NCI-H446 (cell line): ENCODE results near the gene KCNK16.
"Not testable (repeated sequence)": the region's sequence is repeated elsewhere in the genome, so short reads cannot be mapped to it uniquely, and the experiment has no call there.

ENCODE experiments used
- DNase-seq, 2 experiments: peaks; one replicate each; lab custom pipeline; 2025; lab: John Stamatoyannopoulos, UW

Gene KCNK16

DNA sequence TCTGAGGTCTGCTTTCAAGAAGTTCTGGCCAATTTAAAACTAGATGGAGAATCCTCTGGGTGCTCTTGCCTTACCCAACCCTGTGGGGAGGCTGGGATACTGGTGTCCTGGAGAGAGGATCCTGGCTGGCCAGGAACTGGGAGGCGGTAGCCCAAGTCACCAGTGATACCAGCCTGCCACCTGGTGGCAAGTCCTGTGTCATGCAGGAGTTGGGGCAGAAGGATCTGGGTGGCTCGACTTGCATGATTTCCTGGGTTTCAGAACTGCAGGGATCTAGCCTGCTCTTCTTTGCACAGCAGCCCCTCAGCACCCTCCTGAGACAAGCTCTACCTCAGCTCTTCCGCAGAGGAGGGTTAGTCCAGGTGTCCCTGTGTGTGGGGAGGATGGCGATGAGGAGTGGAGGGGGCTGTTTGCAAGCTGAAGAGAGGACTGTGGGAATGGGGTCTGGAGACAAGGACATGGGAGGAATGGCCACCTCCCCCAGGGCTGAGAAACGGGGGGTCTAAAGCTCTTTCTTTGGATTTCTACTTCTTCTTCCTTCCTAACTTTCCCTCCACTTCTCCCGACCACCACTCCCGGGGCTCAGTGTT is 12.5 kb downstream of the KCNK16 start:
- peak; percentile 83 to 88 for DNase-seq

DNA sequence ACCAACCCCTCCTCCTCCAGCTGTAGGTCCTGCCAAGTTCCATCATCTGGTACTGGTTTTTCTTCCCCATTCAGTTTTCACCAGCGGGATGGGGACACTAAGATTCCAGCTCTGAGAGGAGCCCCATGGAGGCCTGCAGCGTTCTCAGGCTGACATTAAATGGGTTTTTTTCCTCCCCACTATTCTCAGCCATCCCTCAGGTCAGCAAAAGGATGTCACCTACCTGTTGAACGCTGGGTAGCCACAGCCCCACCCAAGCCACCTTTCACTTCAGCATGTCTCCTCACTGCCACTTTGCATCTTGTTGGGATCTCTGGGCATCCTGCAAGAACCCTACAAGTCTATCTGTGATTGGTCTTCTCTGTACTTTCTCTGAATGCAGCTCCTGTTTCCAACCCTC is 15.0 kb downstream of the KCNK16 start:
- DNase-seq = no peak

DNA sequence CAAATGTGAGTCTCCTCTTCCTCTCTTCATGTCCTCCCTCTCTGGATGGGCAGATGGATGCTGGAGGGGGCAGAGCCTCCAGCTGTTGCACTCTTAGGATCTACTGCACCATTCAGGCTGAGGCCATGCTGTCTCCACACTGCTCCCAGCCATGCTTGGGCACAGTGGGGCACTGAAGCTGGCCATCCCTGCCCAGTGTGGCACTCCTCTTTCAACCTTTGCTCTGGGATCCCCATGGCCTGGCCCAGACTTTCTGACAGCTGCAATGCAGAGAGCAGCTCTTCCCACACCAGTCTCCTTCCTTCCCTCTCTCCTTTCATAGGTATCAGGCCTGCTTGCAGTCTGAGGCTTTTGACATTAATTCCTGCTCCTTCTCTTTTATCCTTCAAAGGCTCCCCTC is 17.6 kb downstream of the KCNK16 start:
- DNase-seq = no peak

DNA sequence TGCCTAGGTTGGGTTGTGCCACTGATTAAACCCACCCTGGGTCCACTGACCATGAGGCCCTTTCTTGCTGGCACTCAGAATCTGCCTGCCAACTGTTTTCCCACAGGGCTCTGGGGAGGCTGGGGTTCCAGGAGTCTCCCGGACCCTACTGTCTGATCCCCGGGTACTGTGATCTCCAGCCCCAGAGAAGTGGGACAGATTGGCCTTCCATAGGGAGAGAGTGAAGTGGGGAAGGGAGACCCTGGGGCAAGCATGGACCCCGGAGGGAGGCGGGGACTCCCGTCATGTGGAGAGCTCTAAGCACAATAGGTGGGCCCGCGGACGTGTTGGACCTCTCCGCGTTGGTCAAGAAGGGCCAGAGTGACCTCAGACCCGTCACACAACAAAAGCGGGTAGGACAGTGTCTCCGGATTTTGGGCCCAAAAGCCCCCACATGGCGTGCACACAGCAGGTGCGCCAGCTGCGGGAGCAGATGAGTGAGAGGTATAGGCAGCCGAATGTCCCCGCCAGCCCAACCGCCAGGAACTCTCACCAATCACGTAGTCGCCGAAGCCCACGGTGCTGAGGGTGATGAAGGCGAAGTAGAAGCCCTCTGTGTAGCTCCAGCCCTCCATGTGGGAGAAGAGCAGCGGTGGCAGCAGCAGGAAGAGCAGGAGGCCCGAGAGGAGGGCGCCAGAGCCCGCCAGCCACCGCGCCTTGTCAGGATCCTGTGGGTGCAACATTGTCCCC is 18.9 kb downstream of the KCNK16 start:
- DNase-seq = no peak

DNA sequence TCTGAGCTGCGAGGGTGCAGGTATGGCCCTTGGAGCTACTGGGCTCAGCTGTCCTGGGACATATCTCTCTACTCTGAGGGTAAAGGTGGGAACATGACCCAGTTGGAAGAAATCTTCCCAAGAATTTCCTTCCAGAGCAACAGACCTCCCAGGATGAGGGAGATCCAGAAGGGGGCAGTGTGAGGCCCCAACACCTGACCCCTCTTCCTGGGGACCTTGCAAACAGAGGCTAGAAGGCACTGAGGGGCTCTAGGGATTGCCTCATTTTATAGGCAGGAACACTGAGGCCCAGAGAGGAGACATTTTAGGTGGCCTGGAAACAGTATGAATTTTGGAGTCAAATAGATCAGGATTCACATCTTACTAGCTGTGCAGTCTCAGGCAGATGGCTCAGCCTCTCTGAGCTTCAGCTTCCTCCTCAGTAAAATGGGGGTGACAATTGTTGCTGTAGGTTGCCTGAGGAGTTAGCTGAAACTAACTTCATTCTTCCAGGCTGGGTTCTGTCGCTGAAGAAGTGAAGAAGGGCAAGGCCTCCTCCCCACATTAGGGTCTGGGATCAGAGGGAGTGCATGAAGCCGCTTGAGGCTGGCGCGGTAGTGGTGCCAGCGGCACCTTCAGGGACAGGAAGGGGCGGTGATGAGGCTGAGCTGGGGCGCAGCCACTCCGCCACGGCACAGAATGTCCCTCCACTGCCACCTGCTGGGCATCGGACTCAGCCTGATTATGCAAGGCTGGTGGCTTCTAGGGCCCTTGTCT is 19.7 kb downstream of the KCNK16 start:
- DNase-seq = peak; percentile 77 to 86

DNA sequence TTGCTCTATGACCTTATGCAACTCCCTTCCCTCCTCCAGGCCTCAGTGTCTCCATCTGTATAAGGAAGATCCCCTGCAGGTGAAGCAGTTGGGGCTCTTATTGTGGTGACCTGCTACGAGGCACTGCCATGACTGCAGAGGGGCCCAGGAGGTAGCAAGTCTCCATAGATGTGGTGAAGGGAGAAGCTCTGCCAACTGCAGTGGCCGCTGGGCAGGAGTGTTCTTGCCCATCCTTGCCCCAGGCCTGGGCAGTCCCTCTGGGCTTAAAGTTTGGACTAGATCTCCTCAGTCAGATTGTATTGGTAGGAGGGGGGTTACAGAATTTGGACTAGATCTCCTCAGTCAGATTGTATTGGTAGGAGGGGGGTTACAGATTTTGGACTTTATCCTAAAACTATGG is 20.5 kb downstream of the KCNK16 start:
- no peak for DNase-seq

DNA sequence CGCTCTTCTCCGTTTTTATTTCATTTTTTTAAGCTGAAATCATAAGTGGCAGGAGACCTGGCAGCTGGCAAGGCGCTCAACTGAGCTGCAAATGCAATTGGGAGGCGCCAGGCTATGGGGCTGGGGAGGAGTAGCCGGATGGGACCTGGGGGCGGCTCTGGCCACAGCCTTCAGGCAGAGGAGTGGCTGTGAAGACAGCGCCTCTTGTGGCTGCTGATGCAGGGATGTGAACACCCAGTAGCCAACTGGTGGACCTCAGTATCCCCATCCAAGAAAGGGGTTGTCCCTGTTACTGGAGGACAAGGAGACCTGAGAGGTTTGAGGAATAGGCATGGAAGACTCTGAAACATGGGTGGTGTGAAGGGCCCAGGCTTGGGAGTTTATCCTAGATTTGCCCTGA is 20.9 kb downstream of the KCNK16 start:
- DNase-seq = peak; percentile 23 to 58

DNA sequence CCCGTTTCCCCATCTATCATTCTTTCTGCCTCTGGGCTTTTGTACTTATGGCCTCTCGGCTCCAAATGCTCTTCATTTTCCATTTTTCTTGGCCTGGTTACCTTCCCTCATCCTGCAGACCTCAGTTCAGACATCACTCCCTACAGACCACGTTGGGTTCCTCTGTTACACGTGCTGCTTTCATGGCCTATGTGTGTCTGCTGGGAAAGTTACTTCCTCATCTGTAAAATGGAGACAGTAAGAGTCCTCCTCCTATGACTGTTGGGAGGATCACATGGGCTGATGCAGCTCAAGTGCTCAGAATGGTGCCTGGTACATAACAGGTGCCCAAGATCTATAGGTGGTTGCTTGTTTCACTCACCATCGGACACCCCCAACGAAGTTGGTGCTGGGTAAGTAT is 21.8 kb downstream of the KCNK16 start:
- DNase-seq = no peak

DNA sequence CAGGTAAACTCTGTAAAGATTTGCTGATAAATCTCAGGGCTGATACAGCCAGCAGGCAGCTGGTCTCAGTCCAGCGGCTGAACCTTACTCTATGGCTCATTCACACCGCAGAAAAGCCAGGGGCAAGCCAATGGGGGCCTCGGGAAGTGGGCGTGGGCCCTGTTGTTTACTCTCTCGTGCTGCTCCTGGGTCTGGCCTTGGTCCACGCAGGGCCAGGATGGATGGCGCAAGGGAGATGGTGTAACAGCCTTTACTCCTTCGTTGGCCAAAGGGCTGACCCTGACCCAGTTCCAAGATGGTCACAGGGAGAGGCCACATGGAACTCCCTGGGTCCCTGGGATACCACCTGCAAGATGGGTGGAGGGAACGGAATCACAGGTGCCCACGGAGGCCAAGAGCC is 24.4 kb downstream of the KCNK16 start:
- no peak for DNase-seq

DNA sequence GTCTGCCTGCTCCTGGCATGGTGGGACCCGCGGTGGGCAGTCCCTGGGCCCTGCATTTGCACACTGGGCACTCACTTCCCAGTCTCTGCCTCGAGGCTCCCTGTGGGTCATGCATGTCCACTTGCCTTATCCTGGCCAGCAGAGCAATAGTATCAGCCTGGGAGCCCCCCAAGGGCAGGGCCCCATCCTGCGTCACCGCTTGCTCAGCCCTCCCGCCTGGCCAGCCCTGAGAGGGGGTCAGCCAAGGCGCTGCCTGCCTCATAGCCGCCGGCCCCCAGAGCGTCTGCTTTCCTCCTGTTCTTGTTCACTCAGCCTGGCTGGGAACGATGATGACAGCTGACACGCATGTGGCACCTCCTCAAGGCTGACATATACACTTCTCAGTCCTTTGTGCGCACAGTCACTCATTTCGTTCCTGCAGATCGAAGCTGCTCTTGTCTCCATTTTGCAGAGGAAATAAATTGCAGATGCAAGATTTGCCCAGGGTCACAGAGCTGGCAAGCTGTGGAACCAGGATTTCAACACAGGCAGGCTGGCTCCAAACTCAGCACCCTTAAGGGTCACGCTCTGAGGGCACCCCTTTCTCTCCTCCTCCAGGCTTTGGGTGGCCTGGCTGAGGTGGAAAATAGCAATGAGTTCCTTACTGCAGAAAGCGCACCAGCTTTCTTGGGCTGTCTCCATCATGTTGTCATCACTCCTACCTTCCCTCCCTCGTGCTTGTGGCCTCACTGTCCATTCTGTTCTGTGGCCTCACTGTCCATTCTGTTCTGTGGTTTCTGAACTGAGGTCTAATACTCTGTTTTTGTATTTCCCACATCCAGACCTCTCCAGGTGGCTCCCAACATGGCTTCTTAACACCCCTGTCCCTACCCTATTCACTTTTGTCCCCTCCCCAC is 25.5 kb downstream of the KCNK16 start:
- DNase-seq = no peak

DNA sequence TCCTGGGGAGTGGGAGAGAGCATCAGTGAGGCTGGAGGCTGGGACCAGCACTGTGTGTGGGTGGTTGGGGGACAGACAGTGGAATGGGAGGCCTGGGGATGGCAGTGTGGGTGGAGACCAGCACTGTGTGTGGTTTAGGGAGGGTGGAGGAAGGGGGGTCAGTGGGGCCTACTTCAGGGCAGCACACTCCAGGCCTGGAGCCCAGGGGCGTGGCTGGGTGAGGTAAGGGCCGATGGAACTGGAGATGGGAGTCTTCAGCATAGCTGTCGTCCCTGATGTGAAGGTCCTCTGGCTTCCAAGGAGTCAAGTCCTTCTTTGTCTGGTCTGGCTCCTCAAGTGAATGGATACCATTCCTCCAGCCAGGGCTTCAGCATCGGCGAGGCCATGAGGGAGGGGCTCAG is 26.9 kb downstream of the KCNK16 start:
- no peak for DNase-seq

DNA sequence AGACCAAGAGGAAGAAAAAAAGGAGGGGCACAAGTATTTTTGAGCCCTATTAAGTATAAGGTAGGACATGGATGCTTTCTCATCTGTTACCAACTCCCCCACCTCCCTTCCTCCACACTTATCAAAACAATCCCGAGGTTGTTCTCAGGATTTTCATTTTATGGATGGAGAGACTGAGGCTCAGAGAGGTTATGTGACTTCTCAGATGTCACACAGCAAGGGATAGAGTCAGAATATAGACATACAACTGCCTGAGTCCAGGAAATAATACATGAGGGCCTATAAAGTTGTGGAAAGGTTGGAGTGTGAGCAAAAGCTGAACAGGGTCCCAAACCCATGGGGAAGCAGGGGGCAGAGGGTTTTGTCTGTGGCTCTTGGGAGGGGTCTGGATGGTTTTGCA is 27.6 kb downstream of the KCNK16 start:
- DNase-seq = no peak

DNA sequence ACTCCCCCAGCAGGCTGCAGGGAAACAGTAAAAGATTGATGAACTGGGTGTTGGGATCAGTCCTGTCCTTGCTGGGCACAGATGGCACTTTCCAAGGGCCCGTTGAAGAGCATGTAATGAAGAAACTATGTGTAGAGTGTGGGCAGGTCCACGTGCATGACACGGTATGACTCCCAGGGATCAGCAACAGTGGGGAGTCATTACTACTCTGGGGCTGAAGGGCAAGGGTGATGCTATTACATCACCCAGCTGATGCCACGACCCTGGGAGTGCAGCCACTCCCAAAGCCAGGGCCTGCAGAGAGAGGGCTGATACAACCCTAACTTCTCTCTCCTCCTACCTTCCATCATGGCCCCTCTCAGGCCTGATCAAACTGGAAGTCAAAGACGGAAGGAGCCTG is 28.4 kb downstream of the KCNK16 start:
- no peak for DNase-seq

DNA sequence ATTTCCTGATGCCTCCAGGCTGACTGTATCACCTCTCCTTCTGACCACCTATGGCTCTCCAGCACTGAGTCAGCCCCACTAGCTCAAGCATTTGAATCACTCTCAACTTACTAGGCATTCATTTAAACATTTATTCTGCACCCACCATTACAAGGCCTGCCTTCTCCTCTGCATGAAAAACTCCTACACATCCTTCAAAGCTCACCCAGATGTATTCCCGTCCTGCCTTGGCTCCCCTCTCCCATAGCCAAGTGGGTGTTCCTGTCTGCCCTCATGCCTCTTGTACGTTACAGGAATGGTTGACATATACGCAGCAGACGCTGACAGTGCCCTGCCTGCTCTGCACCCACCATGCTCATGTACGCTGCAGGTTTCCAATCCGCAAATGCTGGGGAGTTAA is 29.9 kb downstream of the KCNK16 start:
- DNase-seq = no peak

DNA sequence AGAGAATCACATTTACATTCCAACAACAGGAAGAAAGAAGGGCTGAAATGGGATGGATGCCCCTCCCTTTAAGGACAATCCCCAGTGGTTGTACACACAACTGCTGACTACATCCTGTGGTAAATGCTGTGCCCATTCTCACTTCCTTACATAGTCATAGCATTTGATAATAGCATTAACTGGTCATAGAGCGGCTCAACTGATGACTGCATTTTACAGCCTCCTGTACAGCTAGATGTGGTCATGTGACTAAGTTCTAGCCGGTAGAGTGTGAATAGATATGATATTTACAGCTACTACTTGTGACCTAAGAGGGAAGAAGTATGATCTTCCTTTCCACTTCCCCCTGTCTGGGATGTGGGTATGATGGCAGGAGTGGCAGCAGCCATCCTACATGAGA is 33.0 kb downstream of the KCNK16 start:
- no peak for DNase-seq

DNA sequence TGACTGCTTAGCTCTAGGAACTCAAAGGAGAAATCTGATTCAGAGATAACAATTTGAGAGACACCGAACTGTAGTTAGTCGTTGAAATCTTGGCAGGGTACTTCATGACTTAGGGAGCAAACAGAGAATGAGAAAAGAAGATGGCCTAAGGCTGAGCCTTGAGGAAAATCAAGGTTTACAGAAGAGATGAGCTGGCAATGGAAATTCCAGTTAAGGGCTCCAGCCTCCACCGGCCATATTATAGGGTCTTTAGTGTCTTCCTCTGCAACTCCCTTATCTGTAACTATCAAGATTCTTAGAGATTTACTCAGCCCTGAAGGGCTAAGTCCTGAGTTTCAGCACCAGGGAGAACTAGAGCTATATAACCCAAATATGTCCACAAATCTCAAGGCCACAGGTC is 34.9 kb downstream of the KCNK16 start:
- no peak for DNase-seq

DNA sequence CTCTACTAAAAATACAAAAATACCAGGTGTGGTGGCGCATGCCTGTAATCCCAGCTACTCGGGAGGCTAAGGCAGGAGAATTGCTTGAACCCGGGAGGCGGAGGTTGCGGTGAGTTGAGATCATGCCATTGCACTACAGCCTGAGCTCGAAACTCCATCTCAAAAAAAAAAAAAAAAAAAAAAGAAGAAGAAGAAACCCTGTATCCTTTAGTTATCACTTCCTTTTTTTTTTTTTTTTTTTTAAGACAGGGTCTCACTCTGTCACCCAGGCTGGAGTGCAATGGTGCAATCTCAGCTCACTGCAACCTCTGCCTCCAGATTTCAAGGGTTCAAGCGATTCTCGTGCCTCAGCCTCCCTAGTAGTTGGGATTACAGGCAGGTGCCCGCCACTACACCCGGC is 35.9 kb downstream of the KCNK16 start:
- DNase-seq = not testable (repeated sequence)

DNA sequence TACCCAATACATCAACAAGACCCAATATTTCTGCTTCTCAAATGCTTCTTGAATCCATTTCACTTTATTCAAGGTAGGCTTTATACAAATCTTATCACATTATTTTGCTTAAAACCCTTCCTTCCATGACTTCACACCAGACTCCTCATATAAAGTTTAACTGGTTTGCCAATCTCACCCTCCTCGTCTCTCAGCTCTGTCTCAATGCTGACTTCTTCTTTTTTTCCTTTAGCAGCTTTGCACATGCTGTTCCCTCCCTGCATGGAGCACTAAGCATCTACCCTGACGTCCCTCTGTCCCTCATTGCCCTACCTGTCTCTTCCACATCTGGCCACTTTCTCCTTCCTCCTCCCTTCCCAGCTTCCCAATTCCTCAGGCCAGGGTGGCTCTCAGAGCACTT is 39.7 kb downstream of the KCNK16 start:
- DNase-seq = no peak

DNA sequence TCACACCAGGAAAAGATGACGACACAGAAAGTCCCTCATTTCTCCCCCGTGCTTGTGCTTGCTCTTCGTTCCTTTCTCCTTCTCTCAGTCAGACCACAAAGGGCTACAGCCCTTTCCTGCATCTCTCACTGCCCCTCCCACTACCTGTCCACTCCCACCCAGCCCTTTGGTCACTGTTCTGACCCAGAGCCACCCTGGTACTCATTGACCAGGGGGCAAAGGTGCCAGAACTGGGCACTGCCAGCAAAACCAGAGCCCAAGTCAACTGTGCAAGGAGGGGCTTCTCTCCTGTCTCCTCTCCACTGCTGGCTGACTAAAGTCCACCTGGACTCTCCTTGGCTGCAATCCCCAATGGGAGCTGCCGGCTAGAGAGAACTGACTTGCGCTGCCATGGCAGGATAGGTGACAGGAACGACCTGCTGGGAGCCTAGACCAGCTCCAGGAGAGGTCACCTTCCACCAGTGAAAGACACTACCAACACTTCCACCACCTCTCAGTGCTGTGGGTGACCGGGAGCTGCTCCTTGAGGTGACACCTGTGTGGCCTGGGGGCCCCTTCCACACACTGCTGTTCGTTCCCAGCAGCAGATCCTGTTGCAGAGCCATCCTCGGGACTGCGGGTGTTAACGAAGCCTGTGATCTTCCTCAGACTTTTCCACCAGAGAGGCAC is 41.1 kb downstream of the KCNK16 start:
- DNase-seq = no peak

DNA sequence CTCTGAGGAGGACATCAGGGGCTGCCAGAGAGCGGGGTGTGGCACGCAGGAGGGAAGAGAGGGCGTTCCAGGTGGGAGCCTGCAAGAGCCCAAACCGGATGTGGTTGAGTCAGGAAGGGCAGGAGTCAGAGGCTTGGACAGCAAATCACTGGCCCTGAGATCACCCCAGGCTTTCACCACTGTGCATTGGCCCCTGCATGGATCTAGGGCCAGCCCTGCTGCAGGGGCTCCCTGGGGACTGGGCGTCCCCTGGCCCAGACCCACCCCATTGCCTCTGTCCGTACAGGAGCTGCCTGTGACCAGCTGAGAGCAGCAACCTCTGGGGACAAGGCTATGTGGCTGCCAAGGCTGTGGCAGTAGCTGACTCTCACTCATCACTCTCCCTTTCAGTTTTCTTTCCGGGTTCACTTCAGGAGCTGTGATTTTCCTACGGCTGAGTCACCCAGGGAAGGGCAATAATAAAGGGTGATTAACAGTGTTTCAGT is 42.2 kb downstream of the KCNK16 start:
- no peak for DNase-seq

DNA sequence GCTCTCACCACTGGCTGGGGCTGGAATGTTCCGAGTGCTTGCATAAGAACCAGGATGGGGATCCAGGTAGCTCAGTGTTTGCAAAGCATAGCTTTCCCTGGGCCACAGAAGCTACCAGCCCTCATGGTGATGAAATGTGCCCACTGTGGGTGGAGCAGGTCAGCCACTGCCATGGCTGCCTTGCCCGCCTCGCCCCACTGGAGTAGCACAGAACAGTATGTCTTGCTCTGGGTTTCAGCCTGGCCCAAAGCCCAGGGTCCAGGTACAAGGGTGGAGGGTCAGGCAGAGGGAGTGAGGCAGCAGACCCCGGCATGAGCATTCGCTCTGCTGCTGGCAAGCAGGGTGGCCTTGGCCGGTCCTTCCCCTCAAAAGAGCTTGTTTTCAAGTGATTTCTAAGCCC is 43.0 kb downstream of the KCNK16 start:
- DNase-seq = no peak
